Activated CD4-positive, CD25-positive, alpha-beta regulatory T cell treated with anti-CD3 and anti-CD28 coated beads, Interleukin-2, amount 50 U/mL, for 72 hours (primary cell): ENCODE results near the gene ARMC9.

Source experiments
- DNase-seq: peaks from one replicate; pipeline ENCODE4 v3.0.0; 2021

The ARMC9 gene

GRCh38 chr2:231318954-231319353 is 120.5 kb downstream of the ARMC9 start:
- no peak for DNase-seq

GRCh38 chr2:231319867-231320266 is 121.4 kb downstream of the ARMC9 start:
- DNase-seq, result no peak

GRCh38 chr2:231321021-231321420 is 122.6 kb downstream of the ARMC9 start:
- DNase-seq, result no peak

- DNase-seq, result no peak
Measured at GRCh38 chr2:231321556-231322334, 123.3 kb downstream of the ARMC9 start.

GRCh38 chr2:231323316-231323715 is 124.9 kb downstream of the ARMC9 start:
- DNase-seq, result no peak

- DNase-seq, result no peak
Measured at GRCh38 chr2:231325826-231326225, 127.4 kb downstream of the ARMC9 start.

- DNase-seq, result no peak
Measured at GRCh38 chr2:231326404-231326803, 128.0 kb downstream of the ARMC9 start.

- no peak for DNase-seq
Measured at GRCh38 chr2:231330311-231330710, 131.9 kb downstream of the ARMC9 start.

- DNase-seq, result no peak
Measured at GRCh38 chr2:231331533-231331932, 133.1 kb downstream of the ARMC9 start.

- DNase-seq, result no peak
Measured at GRCh38 chr2:231332388-231332787, 134.0 kb downstream of the ARMC9 start.

- no peak for DNase-seq
Measured at GRCh38 chr2:231332872-231333500, 134.6 kb downstream of the ARMC9 start.

GRCh38 chr2:231334179-231334930 is 135.9 kb downstream of the ARMC9 start:
- no peak for DNase-seq

- no peak for DNase-seq
Measured at GRCh38 chr2:231334981-231335380, 136.6 kb downstream of the ARMC9 start.

- no peak for DNase-seq
Measured at GRCh38 chr2:231335591-231335990, 137.2 kb downstream of the ARMC9 start.

- no peak for DNase-seq
Measured at GRCh38 chr2:231336236-231336635, 137.8 kb downstream of the ARMC9 start.

GRCh38 chr2:231336700-231337099 is 138.3 kb downstream of the ARMC9 start:
- DNase-seq, result no peak

GRCh38 chr2:231337807-231338759 is 139.7 kb downstream of the ARMC9 start:
- no peak for DNase-seq

GRCh38 chr2:231339316-231339715 is 140.9 kb downstream of the ARMC9 start:
- no peak for DNase-seq

- no peak for DNase-seq
Measured at GRCh38 chr2:231341100-231341499, 142.7 kb downstream of the ARMC9 start.

GRCh38 chr2:231342061-231342711 is 143.8 kb downstream of the ARMC9 start:
- no peak for DNase-seq

- no peak for DNase-seq
Measured at GRCh38 chr2:231343006-231343710, 144.7 kb downstream of the ARMC9 start.
